GM19438 (cell line): ENCODE measurements around the gene SLC45A1.

Experiments
- ATAC-seq: cut with Tn5 transposase; IDR thresholded peaks from one replicate; pipeline ENCODE4 v1.9.1; 2021; ENCODE audit warnings: low read depth; ENCODE audit not compliant: unreplicated experiment

The SLC45A1 gene

GRCh38 chr1:8307628-8308027 lies 10.3 kb upstream of the SLC45A1 start:
- ATAC-seq = no peak

GRCh38 chr1:8311068-8311718 lies 6.7 kb upstream of the SLC45A1 start:
- no peak for ATAC-seq

GRCh38 chr1:8312235-8313218 lies 5.4 kb upstream of the SLC45A1 start:
- no peak for ATAC-seq

GRCh38 chr1:8313231-8313630 lies 4.7 kb upstream of the SLC45A1 start:
- ATAC-seq = no peak

GRCh38 chr1:8314346-8315280 lies 3.3 kb upstream of the SLC45A1 start:
- no peak for ATAC-seq

GRCh38 chr1:8315573-8316475 lies 2.1 kb upstream of the SLC45A1 start:
- no peak for ATAC-seq

GRCh38 chr1:8318436-8318835 lies 522 bp downstream of the SLC45A1 start:
- ATAC-seq = no peak

GRCh38 chr1:8321612-8322011 lies 3.7 kb downstream of the SLC45A1 start:
- no peak for ATAC-seq

GRCh38 chr1:8323706-8324105 lies 5.8 kb downstream of the SLC45A1 start:
- ATAC-seq = no peak

GRCh38 chr1:8324176-8324810 lies 6.4 kb downstream of the SLC45A1 start:
- ATAC-seq = no peak

GRCh38 chr1:8325771-8326170 lies 7.9 kb downstream of the SLC45A1 start:
- ATAC-seq = no peak

- no peak for ATAC-seq
These were observed 8.4 kb downstream of the SLC45A1 start for GRCh38 chr1:8326265-8326664.

GRCh38 chr1:8328271-8328670 lies 10.4 kb downstream of the SLC45A1 start:
- ATAC-seq = no peak

- no peak for ATAC-seq
These were observed 11.5 kb downstream of the SLC45A1 start for GRCh38 chr1:8329439-8329838.

GRCh38 chr1:8329858-8330257 lies 11.9 kb downstream of the SLC45A1 start:
- ATAC-seq = no peak

GRCh38 chr1:8330271-8331125 lies 12.6 kb downstream of the SLC45A1 start:
- no peak for ATAC-seq

GRCh38 chr1:8332806-8333205 lies 14.9 kb downstream of the SLC45A1 start:
- no peak for ATAC-seq

- no peak for ATAC-seq
These were observed 15.5 kb downstream of the SLC45A1 start for GRCh38 chr1:8333246-8333987.
